HCT116 (cell line): ENCODE data around the gene BECN2. TPM values are rescaled to one million over a fixed set of nuclear protein-coding genes. Genes with fewer than 3 reads are reported as not detected.

ENCODE experiments used
- ATAC-seq: fragments of 200-7000 bp; cut with Tn5 transposase; 2 replicates; pipeline ENCODE4 v1.9.1; 2020; ENCODE audit warnings: mild to moderate bottlenecking, moderate library complexity
- BruUV-seq: library from RNA; stranded (reverse); fragments of 400-500 nt; replicated peaks from 2 replicates; lab custom pipeline; 2021; lab: Mats Ljungman, UMichigan
- CTCF ChIA-PET: fragments of 300-600 bp; sonication (Branson Sonifier 250); formaldehyde crosslinking; loops from one replicate; lab custom pipeline; 2021; ENCODE audit warnings: antibody characterized with exemption; lab: Charles Lee
- POLR2A ChIA-PET: fragments of 300-600, 350-600 bp; sonication (Branson Sonifier 250); formaldehyde crosslinking; loops from one replicate; lab custom pipeline; 2021; ENCODE audit warnings: antibody characterized with exemption; lab: Charles Lee
- RAD21 ChIA-PET, 2 experiments: fragments of 300-600 bp; sonication (Branson Sonifier 250); formaldehyde crosslinking; loops; one replicate each; lab custom pipeline; 2023; ENCODE audit warnings: low total read pairs in 2 of 2; ENCODE audit not compliant: uncharacterized antibody in 2 of 2, unreplicated experiment in 2 of 2, low non-redundant PET in 1 of 2; lab: Charles Lee
- DNase-seq: peaks from one replicate; pipeline ENCODE4 v3.0.0-alpha.2; 2010; ENCODE audit warnings: low read depth, low spot score
- H2AFZ ChIP-seq: fragments of 200-600 bp; shearing (Covaris generic), sonication (generic); 2 replicates; pipeline ENCODE4 v1.6.1; 2017; ENCODE audit warnings: low read depth, mixed run types, mixed read lengths, antibody characterized with exemption, low read length; ENCODE audit not compliant: poor library complexity, severe bottlenecking
- H3K27ac ChIP-seq: 2 replicates; pipeline ENCODE4 v1.5.1; 2012; ENCODE audit warnings: low read depth, low read length
- H3K27me3 ChIP-seq: fragments of 200-600 bp; sonication (generic); 2 replicates; pipeline ENCODE4 v1.6.1; 2016; ENCODE audit warnings: mixed run types, low read length, mixed read lengths; ENCODE audit not compliant: insufficient read depth
- H3K36me3 ChIP-seq, 2 experiments: fragments of 200-500 bp in 1 of 2; fragments of 200-600 bp in 1 of 2; sonication (Bioruptor generic) in 1 of 2; sonication (generic) in 1 of 2; 2 replicates each; pipeline versions ENCODE4 v1.5.1 to v1.6.1; 2014 to 2016; ENCODE audit warnings: low read length in 2 of 2, inconsistent platforms in 1 of 2, mixed read lengths in 1 of 2, mixed run types in 1 of 2; ENCODE audit not compliant: insufficient read depth in 2 of 2, control insufficient read depth in 1 of 2
- H3K4me1 ChIP-seq, 2 experiments: fragments of 200-600 bp in 1 of 2; sonication (generic) in 1 of 2; 2 replicates each; pipeline versions ENCODE4 v1.5.1 to v1.6.1; 2012 to 2017; ENCODE audit warnings: low read length in 2 of 2, inconsistent platforms in 1 of 2, mild to moderate bottlenecking in 1 of 2, mixed read lengths in 1 of 2, mixed run types in 1 of 2, moderate library complexity in 1 of 2; ENCODE audit not compliant: insufficient read depth in 2 of 2, control insufficient read depth in 1 of 2
- H3K4me2 ChIP-seq: fragments of 200-600 bp; sonication (generic); 2 replicates; pipeline ENCODE4 v1.6.1; 2017; ENCODE audit warnings: mixed run types, low read length, mixed read lengths
- H3K4me3 ChIP-seq, 2 experiments: fragments of 200-600 bp in 1 of 2; sonication (generic) in 1 of 2; replicated peaks in 1 of 2; 2 replicates each; pipeline ENCODE4 v1.5.1; 2011 to 2016; ENCODE audit warnings: low read length in 2 of 2, control low read depth in 1 of 2, low read depth in 1 of 2, mild to moderate bottlenecking in 1 of 2, mixed read lengths in 1 of 2, mixed run types in 1 of 2
- H3K79me2 ChIP-seq: fragments of 200-600 bp; sonication (generic); 2 replicates; pipeline ENCODE4 v1.6.1; 2017; ENCODE audit warnings: mild to moderate bottlenecking, mixed run types, low read length, moderate library complexity, mixed read lengths; ENCODE audit not compliant: insufficient read depth
- H3K9ac ChIP-seq: fragments of 200-600 bp; sonication (generic); 2 replicates; pipeline ENCODE4 v1.6.1; 2016; ENCODE audit warnings: low read length, mixed read lengths
- H3K9me2 ChIP-seq: fragments of 200-600 bp; sonication (generic), shearing (Covaris generic); 2 replicates; pipeline ENCODE4 v1.6.1; 2017; ENCODE audit warnings: mixed run types, mild to moderate bottlenecking, moderate library complexity; ENCODE audit not compliant: insufficient read depth
- H3K9me3 ChIP-seq, 2 experiments: fragments of 200-500 bp in 1 of 2; fragments of 200-600 bp in 1 of 2; sonication (Bioruptor generic) in 1 of 2; sonication (generic) in 1 of 2; 2 replicates each; pipeline ENCODE4 v1.6.1; 2014 to 2017; ENCODE audit warnings: low read length in 2 of 2, mixed read lengths in 2 of 2, inconsistent platforms in 1 of 2, low read depth in 1 of 2, mild to moderate bottlenecking in 1 of 2, mixed run types in 1 of 2, moderate library complexity in 1 of 2; ENCODE audit not compliant: control insufficient read depth in 1 of 2, insufficient read depth in 1 of 2
- H4K20me1 ChIP-seq: fragments of 200-600 bp; sonication (generic), shearing (Covaris generic); 2 replicates; pipeline ENCODE4 v1.6.1; 2017; ENCODE audit warnings: mixed run types, mild to moderate bottlenecking, moderate library complexity; ENCODE audit not compliant: insufficient read depth
- CBX3 ChIP-seq: IDR thresholded peaks from 2 replicates; pipeline ENCODE4 v1.6.1; 2012; ENCODE audit warnings: low read depth
- CEBPB ChIP-seq: IDR thresholded peaks from 2 replicates; pipeline ENCODE4 v1.6.1; 2012; ENCODE audit warnings: low read depth
- EGR1 ChIP-seq: IDR thresholded peaks from 2 replicates; pipeline ENCODE4 v1.6.1; 2012; ENCODE audit warnings: low read depth
- ELF1 ChIP-seq: IDR thresholded peaks from 2 replicates; pipeline ENCODE4 v1.6.1; 2012; ENCODE audit warnings: low read depth, borderline replicate concordance
- EZH2 ChIP-seq: fragments of 200-600 bp; sonication (generic); IDR thresholded peaks from 2 replicates; pipeline ENCODE4 v1.6.1; 2017; ENCODE audit warnings: antibody characterized with exemption, mixed run types
- FOSL1 ChIP-seq: IDR thresholded peaks from 2 replicates; pipeline ENCODE4 v1.6.1; 2012; ENCODE audit warnings: low read depth
- JUND ChIP-seq: IDR thresholded peaks from 2 replicates; pipeline ENCODE4 v1.6.1; 2012
- MAX ChIP-seq: IDR thresholded peaks from 2 replicates; pipeline ENCODE4 v1.6.1; 2012
- POLR2A ChIP-seq: IDR thresholded peaks from 2 replicates; pipeline ENCODE4 v1.7.0; 2011; ENCODE audit warnings: borderline replicate concordance; ENCODE audit not compliant: insufficient read depth, insufficient read length; ENCODE audit errors: extremely low read depth
- POLR2AphosphoS5 ChIP-seq: IDR thresholded peaks from 2 replicates; pipeline ENCODE4 v1.6.1; 2011; ENCODE audit warnings: mild to moderate bottlenecking, low read depth, low read length, moderate library complexity
- SIN3A ChIP-seq: IDR thresholded peaks from 2 replicates; pipeline ENCODE4 v1.6.1; 2012; ENCODE audit warnings: low read depth
- SP1 ChIP-seq: IDR thresholded peaks from 2 replicates; pipeline ENCODE4 v1.6.1; 2012; ENCODE audit warnings: low read depth
- SRF ChIP-seq: IDR thresholded peaks from 2 replicates; pipeline ENCODE4 v1.6.1; 2012; ENCODE audit warnings: low read depth
- TCF7L2 ChIP-seq: IDR thresholded peaks from 2 replicates; pipeline ENCODE4 v1.7.0; 2011; ENCODE audit warnings: borderline replicate concordance, inconsistent platforms; ENCODE audit not compliant: insufficient read depth, insufficient read length; ENCODE audit errors: extremely low read depth
- YY1 ChIP-seq: IDR thresholded peaks from 2 replicates; pipeline ENCODE4 v1.6.1; 2011; ENCODE audit warnings: low read length, low read depth, moderate library complexity, mild to moderate bottlenecking; ENCODE audit not compliant: insufficient replicate concordance; ENCODE audit errors: extremely low read depth
- ZBTB33 ChIP-seq: IDR thresholded peaks from 2 replicates; pipeline ENCODE4 v1.6.1; 2011; ENCODE audit warnings: mild to moderate bottlenecking, low read length, moderate library complexity; ENCODE audit not compliant: insufficient replicate concordance; ENCODE audit errors: extremely low read depth
- ZFX ChIP-seq: fragments of 450-650 bp; IDR thresholded peaks from 2 replicates; pipeline ENCODE4 v1.6.1; 2017
- intact Hi-C: fragments of 100-400 bp; cut with micrococcal nuclease; formaldehyde crosslinking; loops from 2 replicates; pipeline ENCODE4 v1.10.0; 2022
- total RNA-seq: library from RNA; stranded (reverse); gene quantifications from one replicate; pipeline ENCODE4 v1.2.1, GENCODE V29; 2021; ENCODE audit not compliant: unreplicated experiment
- TF ChIP-seq, protein P1 (sequence below): IDR thresholded peaks from 2 replicates; pipeline ENCODE4 v1.6.1; 2012

The BECN2 gene
- total RNA-seq, 1 experiment from 2014 or later, result not detected

GRCh38 chr1:241990040-241990439, 32.5 kb downstream of the BECN2 start:
- H3K4me1 ChIP-seq, result peaks cover 7 to 22% of the 10 kb centered on the region in 2 experiments; a peak in 3 of 4 replicates
- no peaks in the 10 kb centered on the region for H3K9me3 ChIP-seq
- DNase-seq, result peak; percentile 76
- ATAC-seq, result peak; percentile 74
- no peak overlapping the region for H3K9ac ChIP-seq
- no peak overlapping the region for H3K4me3 ChIP-seq
- no peaks in the 10 kb centered on the region for H3K79me2 ChIP-seq
- H2AFZ ChIP-seq, result no peak overlapping the region
- no peak overlapping the region for H3K27ac ChIP-seq
- BruUV-seq, result no TSS peak
- intact Hi-C loops, result no loop called here
- no peaks in the 10 kb centered on the region for H3K36me3 ChIP-seq
- RAD21 ChIA-PET, result no interaction called here
- H3K9me2 ChIP-seq, result no peaks in the 10 kb centered on the region
- H3K4me2 ChIP-seq, result peak overlapping the region; percentile 4; the same call in 1 of the 2 replicates
- TF ChIP-seq CBX3 (no peak), TCF7L2 (no peak), ZFX (no peak), FOSL1 (peak; percentile 32; the same call in 1 of the 2 replicates), JUND (0 out of 2 replicates have a peak, but pooled peaks have one; percentile 17), MAX (peak; percentile 51), POLR2AphosphoS5 (no peak), SP1 (no peak), ELF1 (no peak)
- TF ChIP-seq, all 23 proteins: peak for 3
- POLR2A ChIA-PET, result no interaction called here
- CTCF ChIA-PET, result interaction anchor here (1.7 kb wide), 1 partner anchor 9 kb away, joined by 8 read pairs; the partner anchor contains the start of gene MAP1LC3C
- Histone ChIP-seq H3K27me3 (no peaks in the 10 kb centered on the region), H4K20me1 (no peaks in the 10 kb centered on the region)

- no peaks in the 10 kb centered on the region for H3K9me3 ChIP-seq
- H3K9me2 ChIP-seq, result no peaks in the 10 kb centered on the region
- no peak overlapping the region for H2AFZ ChIP-seq
- no TSS peak for BruUV-seq
- POLR2A ChIA-PET, result no interaction called here
- H3K36me3 ChIP-seq, result no peaks in the 10 kb centered on the region
- peaks cover 7 to 22% of the 10 kb centered on the region in 2 experiments; a peak in 3 of 4 replicates for H3K4me1 ChIP-seq
- ATAC-seq (peak; percentile 35; the same call in 1 of the 2 replicates), DNase-seq (no peak)
- H3K79me2 ChIP-seq, result no peaks in the 10 kb centered on the region
- intact Hi-C loops, result no loop called here
- no peak overlapping the region for H3K9ac ChIP-seq
- H3K27me3 ChIP-seq, result no peaks in the 10 kb centered on the region
- H3K4me3 ChIP-seq, result no peak overlapping the region
- peak overlapping the region; percentile 17; the same call in 1 of the 2 replicates for H3K4me2 ChIP-seq
- CTCF ChIA-PET, result no interaction called here
- H3K27ac ChIP-seq, result no peak overlapping the region
- no peaks in the 10 kb centered on the region for H4K20me1 ChIP-seq
- RAD21 ChIA-PET, result no interaction called here
- no peak for TF ChIP-seq JUND
- no peak for TF ChIP-seq POLR2A
- TF ChIP-seq ZBTB33, result no peak
- no peak for TF ChIP-seq EZH2
- no peak for TF ChIP-seq EGR1
- no peak for TF ChIP-seq ELF1
- no peak for TF ChIP-seq YY1
- TF ChIP-seq ZFX, result no peak
- no peak for TF ChIP-seq SRF
- TF ChIP-seq CEBPB, result no peak
- no peak for TF ChIP-seq TCF7L2
- no peak for TF ChIP-seq SIN3A
- TF ChIP-seq, protein P1, sequence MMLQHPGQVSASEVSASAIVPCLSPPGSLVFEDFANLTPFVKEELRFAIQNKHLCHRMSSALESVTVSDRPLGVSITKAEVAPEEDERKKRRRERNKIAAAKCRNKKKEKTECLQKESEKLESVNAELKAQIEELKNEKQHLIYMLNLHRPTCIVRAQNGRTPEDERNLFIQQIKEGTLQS, result no peak
Observed at GRCh38 chr1:241992734-241993133, 35.2 kb downstream of the BECN2 start.
